ENCODE measurements around the gene HSPA12A.

Gene HSPA12A

DNA sequence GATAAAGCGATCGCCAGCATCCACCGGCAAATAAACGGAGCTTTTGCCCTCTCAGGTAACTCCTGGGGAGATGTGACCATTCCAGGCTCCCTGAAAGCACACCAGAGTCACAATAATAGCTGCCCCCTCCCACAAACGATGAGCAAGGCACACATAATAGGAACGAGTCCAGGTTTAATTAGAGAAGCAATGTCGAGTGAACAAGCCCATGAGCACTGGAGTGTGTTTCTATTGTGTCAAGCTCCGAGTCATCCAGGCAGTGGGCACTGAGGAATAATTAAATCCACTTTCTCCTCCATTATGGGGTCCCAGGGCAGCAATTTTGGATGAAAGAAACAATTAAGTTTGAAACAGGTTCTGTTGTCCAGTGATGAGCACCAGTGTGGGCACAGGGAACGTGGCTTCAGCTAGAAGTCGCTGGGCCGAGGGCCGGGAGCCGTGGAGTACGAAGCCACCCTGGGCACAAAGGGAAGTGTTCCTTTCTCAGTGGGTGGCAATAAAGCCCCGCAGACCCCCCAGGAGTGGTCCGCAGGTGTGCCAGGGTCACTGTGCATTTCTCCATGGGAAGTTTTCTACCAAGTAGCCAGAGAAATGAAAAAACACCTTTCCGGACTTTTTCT, 109.7 kb downstream of the HSPA12A start:
- TF ChIP-seq POLR2A (IDR thresholded peaks at IDR 0.05; ENCODE audit: low read depth, low read length): no peak
- DNase-seq (ENCODE audit: insufficient read length, low spot score): no peak

DNA sequence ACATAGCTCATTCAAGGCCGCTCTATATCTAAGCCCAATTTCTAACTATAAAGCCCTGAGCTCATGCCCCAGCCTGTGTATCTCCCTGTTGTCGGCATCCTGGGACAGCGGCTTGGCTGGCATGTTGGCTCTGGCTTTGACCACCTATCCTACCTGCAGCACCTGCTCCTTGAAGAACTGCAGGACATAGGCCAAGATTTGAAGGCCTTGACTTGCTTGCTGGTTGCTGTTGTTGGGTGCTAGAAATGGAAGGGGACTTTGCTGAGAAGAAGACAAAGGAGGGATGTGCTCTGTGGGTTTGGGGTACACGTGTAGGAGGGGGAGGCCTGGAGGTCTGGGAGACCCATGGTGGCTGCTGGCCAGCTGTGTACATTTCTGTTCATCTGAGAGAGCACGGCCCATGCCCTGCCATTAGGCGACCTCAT, 110.5 kb downstream of the HSPA12A start:
- TF ChIP-seq POLR2A (IDR thresholded peaks at IDR 0.05; ENCODE audit: low read depth, low read length): no peak
- FAIRE-seq (no peak), DNase-seq (ENCODE audit: insufficient read length, low spot score) (no peak)

More for the DNA sequence above, 109.7 kb downstream of the HSPA12A start:
- no peak for FAIRE-seq

DNA sequence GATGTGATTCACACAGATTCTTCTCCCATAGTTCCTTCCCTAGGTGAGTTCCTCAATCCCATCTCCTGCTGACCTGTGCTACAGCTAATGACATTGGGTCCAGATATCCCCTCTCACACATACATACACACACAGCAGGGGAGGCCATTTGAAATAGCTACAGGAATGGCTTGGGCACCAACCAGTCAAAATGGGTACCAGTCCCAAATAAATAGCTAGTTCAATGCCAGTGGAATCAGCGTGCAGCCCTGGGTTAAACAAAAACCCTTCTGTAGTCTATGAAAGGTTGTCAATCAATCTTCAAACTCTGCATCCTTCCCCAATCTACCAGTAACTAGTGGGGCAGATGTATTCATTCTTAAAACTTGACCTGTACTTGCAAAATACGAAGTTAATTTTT, 112.3 kb downstream of the HSPA12A start:
- DNase-seq (ENCODE audit: insufficient read length, low spot score) (no peak), FAIRE-seq (no peak)
- no peak for TF ChIP-seq POLR2A (IDR thresholded peaks at IDR 0.05; ENCODE audit: low read depth, low read length)

DNA sequence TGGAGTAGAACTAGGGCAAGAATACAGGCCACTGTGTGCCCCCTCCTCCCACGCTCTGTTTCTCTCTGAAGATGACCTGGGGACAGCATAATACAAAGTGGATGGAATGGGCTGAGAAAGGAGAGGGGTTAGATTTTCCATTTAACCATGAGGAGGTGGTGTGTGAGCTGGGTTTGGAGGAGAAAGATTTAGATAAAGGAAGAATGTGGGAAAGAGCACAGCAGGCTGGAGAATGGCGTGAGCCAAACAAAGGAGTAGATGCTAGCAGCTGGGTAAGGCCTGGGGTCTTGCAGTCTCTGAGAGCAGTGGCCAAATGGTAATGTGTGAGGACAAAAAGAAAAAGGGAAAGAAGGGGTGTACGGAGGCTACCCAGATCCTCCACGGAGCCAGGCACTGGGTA, 113.0 kb downstream of the HSPA12A start:
- FAIRE-seq (no peak), DNase-seq (ENCODE audit: insufficient read length, low spot score) (no peak)
- TF ChIP-seq POLR2A (IDR thresholded peaks at IDR 0.05; ENCODE audit: low read depth, low read length): no peak

DNA sequence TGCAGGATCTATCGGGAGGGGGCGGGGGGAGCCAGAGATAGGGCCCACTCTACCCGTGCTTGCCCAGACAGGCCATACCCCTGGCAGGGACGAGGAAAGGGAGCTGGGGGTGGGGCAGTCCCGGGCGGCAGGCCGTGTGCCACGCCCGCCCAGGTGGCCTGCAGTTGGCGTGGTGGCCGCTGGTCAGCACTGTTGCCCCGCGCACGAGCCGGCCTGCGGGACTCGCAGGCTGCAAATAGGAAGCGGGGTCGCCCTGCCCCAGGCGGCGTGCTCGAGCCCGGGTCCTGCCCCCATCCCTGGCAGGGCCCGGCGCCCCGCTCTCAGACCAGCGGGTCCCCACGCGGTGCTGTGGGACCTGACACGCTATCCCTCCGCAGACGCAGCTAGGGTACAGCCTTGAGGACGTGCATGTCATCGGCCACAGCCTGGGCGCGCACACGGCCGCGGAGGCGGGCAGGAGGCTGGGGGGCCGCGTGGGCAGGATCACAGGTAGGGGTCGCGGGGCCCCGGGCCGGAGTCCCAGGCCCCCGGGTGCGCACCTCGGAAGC, 114.9 kb downstream of the HSPA12A start:
- DNase-seq (ENCODE audit: insufficient read length, low spot score) (no peak), FAIRE-seq (no peak)
- no peak for TF ChIP-seq POLR2A (IDR thresholded peaks at IDR 0.05; ENCODE audit: low read depth, low read length)

DNA sequence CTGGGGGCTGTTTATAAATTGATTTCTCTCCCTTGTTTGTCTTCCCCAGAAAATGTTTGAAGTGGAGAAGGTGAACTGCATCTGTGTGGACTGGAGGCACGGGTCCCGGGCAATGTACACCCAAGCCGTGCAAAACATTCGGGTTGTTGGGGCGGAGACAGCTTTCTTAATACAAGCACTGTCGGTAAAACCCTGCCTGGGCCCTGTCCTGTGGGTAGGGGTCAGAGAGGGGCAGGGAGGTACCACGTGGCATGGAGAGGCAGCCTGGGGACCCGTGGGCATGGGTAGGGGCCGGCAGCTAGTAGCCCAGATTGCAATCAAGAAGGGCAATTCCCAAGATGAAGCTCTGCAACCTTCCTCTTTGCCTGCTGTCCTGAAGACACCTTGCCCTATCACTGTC, 115.6 kb downstream of the HSPA12A start:
- TF ChIP-seq POLR2A (IDR thresholded peaks at IDR 0.05; ENCODE audit: low read depth, low read length): no peak
- no peak for FAIRE-seq
- DNase-seq (ENCODE audit: insufficient read length, low spot score): no peak

DNA sequence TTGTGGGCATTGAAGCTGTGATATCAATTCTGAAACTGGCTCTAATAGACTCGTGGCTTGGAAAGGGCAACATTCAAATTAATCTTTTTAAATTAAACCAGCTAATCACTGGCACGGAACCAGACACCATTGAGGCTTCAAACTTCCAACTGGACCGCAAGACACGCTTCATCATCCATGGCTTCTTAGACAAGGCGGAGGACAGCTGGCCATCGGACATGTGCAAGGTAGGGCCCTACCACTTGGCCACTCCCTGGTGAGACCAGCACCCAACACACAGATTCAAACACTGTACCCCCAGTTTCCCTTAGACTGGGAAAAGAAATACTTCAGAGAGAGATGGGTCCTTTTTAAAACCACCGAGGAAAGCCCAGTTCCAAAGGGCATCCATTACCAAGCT, 116.5 kb downstream of the HSPA12A start:
- FAIRE-seq (no peak), DNase-seq (ENCODE audit: insufficient read length, low spot score) (no peak)

DNA sequence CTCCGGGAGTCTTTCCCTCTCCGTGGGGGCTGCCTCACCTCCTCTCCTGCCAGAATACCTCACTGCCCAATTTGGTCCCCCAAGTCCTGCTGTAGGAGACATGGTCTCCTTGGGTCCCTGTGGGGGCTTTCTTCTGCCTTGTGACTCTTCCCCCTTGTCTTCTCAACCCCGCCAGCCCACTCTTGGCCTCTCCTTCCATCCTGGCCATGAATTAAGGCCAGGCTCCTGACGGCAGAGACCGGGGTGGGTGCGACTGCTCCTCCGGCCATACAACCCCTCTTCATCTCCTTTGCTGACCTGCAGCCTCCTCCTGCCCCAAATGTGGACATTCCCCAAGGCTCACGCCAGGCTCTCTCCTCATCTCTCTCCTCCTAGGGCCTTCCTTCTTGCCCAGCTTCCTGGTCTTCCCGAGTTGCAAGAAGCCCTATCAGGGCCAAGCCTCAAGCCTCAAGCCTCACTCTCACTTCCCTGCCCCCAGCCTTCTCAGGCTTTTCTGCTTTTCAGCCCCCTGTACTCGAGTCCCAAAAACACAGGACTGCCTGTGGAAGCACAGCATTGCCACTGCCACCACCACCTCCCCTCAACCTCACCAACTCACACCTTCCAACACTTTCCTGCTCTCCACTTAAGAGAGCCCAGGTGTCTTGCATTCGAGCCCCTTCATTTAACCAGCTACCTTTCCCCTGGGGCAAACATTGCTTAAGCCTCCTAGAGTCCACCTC, 120.3 kb downstream of the HSPA12A start:
- no peak for FAIRE-seq
- DNase-seq (ENCODE audit: insufficient read length, low spot score): no peak
- no peak for TF ChIP-seq POLR2A (IDR thresholded peaks at IDR 0.05; ENCODE audit: low read depth, low read length)

More for the DNA sequence above, 116.5 kb downstream of the HSPA12A start:
- TF ChIP-seq POLR2A (IDR thresholded peaks at IDR 0.05; ENCODE audit: low read depth, low read length): no peak

DNA sequence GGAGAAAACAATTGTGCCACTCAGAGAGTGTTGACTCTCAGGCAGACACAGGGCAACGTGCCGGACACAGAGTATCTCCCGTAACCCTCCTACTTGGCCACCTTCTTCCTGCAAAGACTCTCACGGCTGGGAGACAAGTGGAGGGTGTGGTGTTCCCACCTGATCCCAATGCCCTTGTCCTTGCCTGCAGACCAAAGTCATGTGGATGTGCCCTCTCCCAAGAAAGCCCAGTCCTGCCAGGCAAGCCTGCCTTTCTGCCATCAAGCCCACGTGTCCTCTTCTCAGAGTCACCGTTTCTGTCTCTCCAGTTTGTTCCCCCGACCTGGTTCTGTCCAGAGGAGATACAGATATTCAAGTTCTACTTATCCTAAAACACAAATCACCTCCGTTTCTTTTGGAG, 120.9 kb downstream of the HSPA12A start:
- TF ChIP-seq POLR2A (IDR thresholded peaks at IDR 0.05; ENCODE audit: low read depth, low read length): no peak
- FAIRE-seq (no peak), DNase-seq (ENCODE audit: insufficient read length, low spot score) (no peak)

Data from H54 (cell line).